ENCODE measurements around the gene CHST15.

DNA sequence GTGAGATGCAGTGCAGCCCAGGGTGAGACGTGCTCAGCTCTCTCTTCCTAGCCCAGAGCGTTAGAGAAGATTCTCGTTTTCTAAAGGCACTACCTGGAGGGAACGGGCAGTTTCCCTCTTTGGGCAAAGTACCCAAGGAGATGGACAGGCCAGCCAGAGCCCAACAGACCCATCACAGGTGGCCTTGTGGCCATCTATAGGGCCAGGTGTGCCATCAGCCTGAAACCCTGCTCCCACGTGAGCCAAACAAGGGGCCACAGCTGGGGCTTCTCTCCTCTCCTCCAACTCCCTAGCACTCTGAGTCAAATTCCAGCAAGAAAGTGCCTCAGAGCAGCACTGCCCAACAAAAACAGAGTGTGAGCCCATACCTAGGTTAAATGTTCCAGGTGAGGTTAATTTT, 22.3 kb downstream of the CHST15 start:
- TF ChIP-seq POLR2A (IDR thresholded peaks at IDR 0.05; ENCODE audit: low read depth, low read length) = no peak
- no peak for TF ChIP-seq SPI1 (IDR thresholded peaks at IDR 0.05; ENCODE audit: low read depth, low read length)
- TF ChIP-seq TAF1 (IDR thresholded peaks at IDR 0.05; ENCODE audit: low read depth, low read length) = no peak
- TF ChIP-seq POU2F2 (IDR thresholded peaks at IDR 0.05; ENCODE audit: low read depth, low read length) = no peak

Measured in GM12891 (cell line).